ENCODE measurements around the gene ZNF521. TPM values are rescaled to one million over a fixed set of nuclear protein-coding genes. Genes with fewer than 3 reads are reported as not detected.

ZNF521 gene
- total and polyA plus RNA-seq, 2 of the 13 experiments (the other 11 are each of a cell fraction or from before 2014, with no cell fraction given) = 0.02 TPM; not detected in 1

GRCh38 chr18:25365242-25365641 lies 13.3 kb upstream of the ZNF521 start (continued):
- no peak for TF ChIP-seq ZBTB33 (CRISPR knock-in tag; IDR thresholded peaks at IDR 0.05)

GRCh38 chr18:25364732-25365131 lies 12.8 kb upstream of the ZNF521 start:
- CTCF ChIA-PET (ENCODE audit: low intra/inter-chr PET ratio, low total read pairs) = no interaction called here
- no peak for ATAC-seq
- in situ Hi-C loops (cut with HindIII; ENCODE audit: extremely low pct_ligation_motif_present, low pct_unique_long_range_greater_than_20kb) = no loop called here
- no peak for DNase-seq (ENCODE audit: low spot score)
- no TSS peak for BruUV-seq (replicated peaks)
- intact Hi-C loops (cut with micrococcal nuclease; ENCODE audit: unreplicated experiment) = no loop called here
- no peaks in the 10 kb centered on the region for H3K79me2 ChIP-seq (ENCODE audit: insufficient read depth, low read length)
- no peak overlapping the region for H3K4me2 ChIP-seq (ENCODE audit: low read depth, low read length)
- no peak overlapping the region for H3K4me3 ChIP-seq (replicated peaks in 1 of 3; ENCODE audit: insufficient read depth in 1 of 3, low read depth in 2 of 3, low read length in 3 of 3)
- H4K20me1 ChIP-seq (ENCODE audit: insufficient read depth, low read length) = no peaks in the 10 kb centered on the region
- no peak for FAIRE-seq
- POLR2A ChIA-PET = no interaction called here
- H3K9me3 ChIP-seq (ENCODE audit: low read length) = no peaks in the 10 kb centered on the region
- H3K36me3 ChIP-seq (replicated peaks in 1 of 2; ENCODE audit: control insufficient read depth in 1 of 2, insufficient read depth in 2 of 2, low read length in 2 of 2) = no peaks in the 10 kb centered on the region
- no peaks in the 10 kb centered on the region for H3K27me3 ChIP-seq (ENCODE audit: control insufficient read depth in 1 of 2, insufficient read depth in 2 of 2, low read length in 2 of 2)
- no peak overlapping the region for H3K27ac ChIP-seq (ENCODE audit: extremely low read length, insufficient read depth, low read length)
- no peak overlapping the region for H2AFZ ChIP-seq (ENCODE audit: low read length)
- H3K9ac ChIP-seq (ENCODE audit: insufficient read depth, low read depth, low read length) = no peak overlapping the region
- no peaks in the 10 kb centered on the region for H3K4me1 ChIP-seq (ENCODE audit: insufficient read depth, low read length)
- no peak for TF ChIP-seq RNF219 (CRISPR knock-in tag; IDR thresholded peaks at IDR 0.05)
- TF ChIP-seq HMGXB4 (CRISPR knock-in tag; IDR thresholded peaks at IDR 0.05; ENCODE audit: borderline replicate concordance in 1 of 2, low read depth in 1 of 2) = no peak
- no peak for TF ChIP-seq ZNF224 (CRISPR knock-in tag; IDR thresholded peaks at IDR 0.05)
- no peak for TF ChIP-seq ZNF839 (CRISPR knock-in tag; IDR thresholded peaks at IDR 0.05; ENCODE audit: borderline replicate concordance)
- TF ChIP-seq ATM (IDR thresholded peaks at IDR 0.05; ENCODE audit: borderline replicate concordance) = no peak
- no peak for TF ChIP-seq ZNF691 (CRISPR knock-in tag; IDR thresholded peaks at IDR 0.05; ENCODE audit: borderline replicate concordance, low read depth)
- TF ChIP-seq NCOA1 (CRISPR knock-in tag; IDR thresholded peaks at IDR 0.05) = no peak
- TF ChIP-seq TSC22D2 (CRISPR knock-in tag; IDR thresholded peaks at IDR 0.05; ENCODE audit: borderline replicate concordance) = no peak
- no peak for TF ChIP-seq POGZ (CRISPR knock-in tag; IDR thresholded peaks at IDR 0.05)
- TF ChIP-seq EEA1 (CRISPR knock-in tag; IDR thresholded peaks at IDR 0.05; ENCODE audit: borderline replicate concordance) = no peak
- no peak for TF ChIP-seq ZFYVE20 (CRISPR knock-in tag; IDR thresholded peaks at IDR 0.05; ENCODE audit: borderline replicate concordance, low read depth)
